HG03064 (cell line): ENCODE data around the gene ABR.

Experiments
- ATAC-seq: cut with Tn5 transposase; IDR thresholded peaks from one replicate; pipeline ENCODE4 v1.9.1; 2021; ENCODE audit warnings: low read depth; ENCODE audit not compliant: unreplicated experiment

ABR gene

GRCh38 chr17:1012823-1013728, 166.7 kb downstream of the ABR start:
- no peak for ATAC-seq

- no peak for ATAC-seq
These were observed 167.7 kb downstream of the ABR start for GRCh38 chr17:1011760-1012735.

- ATAC-seq, result no peak
These were observed 168.6 kb downstream of the ABR start for GRCh38 chr17:1011138-1011537.

- no peak for ATAC-seq
These were observed 169.2 kb downstream of the ABR start for GRCh38 chr17:1010586-1010985.

GRCh38 chr17:1010086-1010450, 169.7 kb downstream of the ABR start:
- no peak for ATAC-seq

GRCh38 chr17:1009229-1010085, 170.3 kb downstream of the ABR start:
- no peak for ATAC-seq

GRCh38 chr17:1008008-1008761, 171.6 kb downstream of the ABR start:
- no peak for ATAC-seq

- no peak for ATAC-seq
These were observed 172.3 kb downstream of the ABR start for GRCh38 chr17:1007310-1008007.

GRCh38 chr17:1006054-1006453, 173.7 kb downstream of the ABR start:
- no peak for ATAC-seq

- no peak for ATAC-seq
These were observed 174.3 kb downstream of the ABR start for GRCh38 chr17:1005361-1005946.

- no peak for ATAC-seq
These were observed 174.9 kb downstream of the ABR start for GRCh38 chr17:1004769-1005295.

- no peak for ATAC-seq
These were observed 175.6 kb downstream of the ABR start for GRCh38 chr17:1003972-1004768.

GRCh38 chr17:1003633-1003971, 176.2 kb downstream of the ABR start:
- no peak for ATAC-seq

GRCh38 chr17:1002771-1003555, 176.8 kb downstream of the ABR start:
- ATAC-seq, result no peak

- ATAC-seq, result no peak
These were observed 177.4 kb downstream of the ABR start for GRCh38 chr17:1002412-1002753.

- no peak for ATAC-seq
These were observed 178.0 kb downstream of the ABR start for GRCh38 chr17:1001640-1002411.
